Measurements from ENCODE around the gene PSMC3.
A peak's percentile ranks its signal among the peaks of the same experiment; 100 is the strongest.

The PSMC3 gene

GRCh38 chr11:47411884-47412746 is 14.1 kb downstream of the PSMC3 start:
- peak in 1 of 2 experiments; percentile 32 for DNase-seq

- no peak for DNase-seq
These were observed 15.6 kb downstream of the PSMC3 start for GRCh38 chr11:47410370-47411264.

GRCh38 chr11:47409440-47410369 is 16.5 kb downstream of the PSMC3 start:
- DNase-seq = no peak

DNA sequence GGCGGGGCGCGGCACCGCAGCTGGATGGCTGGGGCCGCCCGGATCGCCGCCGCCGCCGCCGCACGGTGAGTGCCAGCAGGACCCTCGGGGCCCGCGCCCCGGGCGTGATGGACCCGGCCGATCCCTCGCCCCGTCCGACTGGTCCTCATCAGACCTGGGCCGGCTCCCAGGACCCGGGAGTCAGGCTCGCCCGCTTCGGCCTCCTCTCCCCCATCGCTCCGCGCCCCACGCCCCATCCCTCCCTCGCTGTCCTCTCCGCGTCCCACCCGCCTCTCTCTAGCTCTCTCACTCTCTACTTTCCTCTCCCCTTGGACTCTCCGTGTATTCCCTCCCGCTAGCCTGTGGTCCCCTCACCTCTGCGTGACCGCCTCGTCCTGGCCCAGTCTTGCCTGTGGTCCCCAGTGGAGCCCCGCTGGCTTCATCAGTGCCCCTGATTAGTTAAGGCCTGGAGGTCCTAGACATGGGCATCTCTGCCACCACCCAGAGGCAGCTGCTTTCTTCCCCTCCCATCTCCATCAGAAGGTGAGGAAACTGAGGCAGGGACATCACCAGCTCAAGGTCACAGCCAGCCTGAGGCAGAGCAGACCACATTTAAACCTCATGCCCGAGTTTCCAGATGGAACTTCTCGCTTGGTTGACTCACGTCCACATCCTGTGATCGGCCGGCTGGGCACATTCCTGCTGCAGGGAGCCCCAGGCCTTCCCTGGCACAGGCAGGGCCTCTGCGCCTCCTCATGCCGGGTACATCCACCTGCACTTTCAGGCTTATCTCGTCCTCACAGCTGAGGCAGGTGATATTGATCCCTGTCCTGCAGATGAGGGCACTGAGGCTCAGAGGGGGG is 17.4 kb downstream of the PSMC3 start:
- peak; percentile 54 to 61 for DNase-seq

- peak; percentile 85 to 89 for DNase-seq
These were observed 18.3 kb downstream of the PSMC3 start, which contains the start of gene SLC39A13 for GRCh38 chr11:47407746-47408590. Gene SLC39A13 (plus strand): TSS chr11:47408590. CDS start chr11:47410095, 1,505 bp downstream.

GRCh38 chr11:47406896-47407745 is 19.1 kb downstream of the PSMC3 start:
- DNase-seq = no peak

DNA sequence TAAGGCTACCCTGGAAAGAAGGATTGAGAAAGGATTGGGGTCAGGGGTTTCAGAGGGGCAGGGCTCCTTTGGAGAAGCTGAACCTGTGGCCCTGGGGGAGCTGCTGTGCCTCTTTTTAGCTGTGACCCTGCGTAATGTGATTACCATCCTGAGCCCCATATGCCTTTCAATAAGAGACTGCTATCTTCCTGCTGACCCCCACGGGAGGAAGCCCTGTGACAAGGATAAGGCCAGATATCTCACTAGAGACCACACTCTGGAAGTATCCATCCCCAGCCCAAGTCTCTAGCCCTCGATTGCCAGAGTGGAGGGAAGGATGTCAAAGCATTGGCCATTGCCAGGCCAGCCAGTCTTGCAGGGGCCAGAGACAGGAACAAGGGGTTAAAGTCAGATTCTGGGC is 22.7 kb downstream of the PSMC3 start:
- no peak for DNase-seq

GRCh38 chr11:47403135-47403534 is 23.1 kb downstream of the PSMC3 start:
- DNase-seq = no peak

GRCh38 chr11:47400768-47401279 is 25.4 kb downstream of the PSMC3 start:
- DNase-seq = no peak

DNA sequence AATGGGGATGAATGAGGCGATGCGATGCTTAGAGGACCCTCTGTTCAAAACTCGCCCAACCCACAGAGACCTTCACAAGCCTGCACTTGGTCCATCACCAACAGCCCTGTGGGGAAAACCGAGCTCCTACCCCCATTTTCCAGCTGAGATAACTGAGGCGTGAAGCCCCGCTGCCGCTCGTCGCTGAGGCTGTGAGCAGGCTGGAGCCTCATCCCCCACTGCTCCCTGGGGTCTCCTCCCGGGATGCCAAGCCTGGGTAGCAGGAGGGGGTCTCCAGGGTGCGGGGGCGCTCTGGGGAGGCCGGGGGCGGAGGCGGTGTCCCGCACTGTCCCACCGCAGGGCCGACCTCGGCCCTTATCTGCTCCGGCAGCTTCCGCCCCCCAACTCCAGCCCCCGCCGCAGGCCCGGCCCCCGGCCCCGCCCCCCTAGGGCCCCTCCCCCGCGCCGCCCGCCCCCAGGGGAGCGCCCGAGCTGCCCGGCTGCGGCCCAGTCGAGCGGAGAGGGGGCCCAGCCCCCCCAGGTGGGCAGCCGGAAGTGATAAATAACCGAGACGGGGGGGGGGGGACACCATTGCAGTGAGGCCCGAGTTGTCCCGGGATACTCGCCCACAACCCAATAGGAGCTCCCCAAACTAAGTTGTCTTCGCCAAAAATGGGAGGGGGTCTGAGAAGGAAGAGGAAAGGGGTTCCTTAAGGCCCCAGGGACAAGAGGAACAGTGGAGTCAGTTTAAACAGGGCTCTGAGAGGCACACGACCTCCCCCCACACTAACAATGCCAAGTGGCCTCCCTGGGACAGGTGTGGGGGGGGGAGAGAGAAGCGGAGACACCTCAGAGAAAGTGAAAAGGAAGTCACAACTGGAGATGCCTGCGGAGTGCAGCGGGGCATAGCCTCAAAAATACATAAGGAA is 26.1 kb downstream of the PSMC3 start:
- no peak for DNase-seq

DNA sequence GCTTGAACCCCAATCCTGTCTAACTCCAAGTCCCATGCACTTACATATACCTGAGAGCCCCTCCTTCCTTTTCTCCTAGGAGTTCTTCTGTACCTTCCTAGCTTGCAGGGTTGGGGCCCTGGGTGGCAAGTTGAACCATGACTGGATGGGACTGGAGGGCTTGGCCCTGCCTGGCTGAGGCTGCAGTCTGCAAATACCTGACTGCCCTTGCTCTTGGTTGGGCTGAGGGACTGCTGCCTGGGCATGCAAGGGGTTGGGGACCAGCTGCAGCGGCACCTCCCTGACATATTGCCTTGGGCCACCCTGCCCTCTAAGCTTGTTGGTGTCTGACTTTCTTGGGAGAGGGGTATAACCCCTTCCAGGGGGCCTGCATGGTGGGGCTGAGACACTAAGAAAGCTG is 27.7 kb downstream of the PSMC3 start:
- DNase-seq = no peak

DNA sequence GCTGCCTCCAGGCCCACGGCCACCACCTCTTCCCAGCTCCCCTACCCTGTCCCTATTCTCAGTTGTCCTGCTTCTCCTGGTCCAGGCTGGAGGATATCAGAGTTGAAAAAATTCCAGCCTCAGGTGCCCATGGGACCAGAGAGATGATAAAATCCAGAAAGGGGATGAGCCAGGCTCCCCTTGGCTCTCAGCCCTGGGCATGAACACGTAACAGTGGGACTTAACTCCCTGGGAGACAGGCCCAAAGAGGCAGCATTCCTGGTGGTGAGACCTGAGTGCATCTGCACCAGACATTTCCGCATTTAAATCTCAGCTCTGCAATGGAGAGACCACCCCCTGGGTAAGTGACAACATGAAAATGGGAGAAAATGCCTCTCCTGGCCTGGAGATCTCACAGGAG is 28.2 kb downstream of the PSMC3 start:
- DNase-seq = no peak

DNA sequence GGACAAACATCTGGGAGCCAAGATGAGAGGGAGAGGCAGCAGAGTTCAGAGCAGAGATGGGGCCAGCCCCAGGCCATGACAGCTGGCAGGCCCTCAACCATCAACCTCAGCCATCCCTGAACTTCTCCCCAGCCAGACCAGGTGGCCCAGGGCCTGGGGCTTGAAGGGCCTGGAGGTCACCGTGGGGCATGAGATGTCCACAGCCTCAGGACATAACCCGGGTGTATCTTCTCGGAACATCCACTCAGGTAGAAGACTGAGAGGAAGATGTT is 30.3 kb downstream of the PSMC3 start:
- DNase-seq = no peak

DNA sequence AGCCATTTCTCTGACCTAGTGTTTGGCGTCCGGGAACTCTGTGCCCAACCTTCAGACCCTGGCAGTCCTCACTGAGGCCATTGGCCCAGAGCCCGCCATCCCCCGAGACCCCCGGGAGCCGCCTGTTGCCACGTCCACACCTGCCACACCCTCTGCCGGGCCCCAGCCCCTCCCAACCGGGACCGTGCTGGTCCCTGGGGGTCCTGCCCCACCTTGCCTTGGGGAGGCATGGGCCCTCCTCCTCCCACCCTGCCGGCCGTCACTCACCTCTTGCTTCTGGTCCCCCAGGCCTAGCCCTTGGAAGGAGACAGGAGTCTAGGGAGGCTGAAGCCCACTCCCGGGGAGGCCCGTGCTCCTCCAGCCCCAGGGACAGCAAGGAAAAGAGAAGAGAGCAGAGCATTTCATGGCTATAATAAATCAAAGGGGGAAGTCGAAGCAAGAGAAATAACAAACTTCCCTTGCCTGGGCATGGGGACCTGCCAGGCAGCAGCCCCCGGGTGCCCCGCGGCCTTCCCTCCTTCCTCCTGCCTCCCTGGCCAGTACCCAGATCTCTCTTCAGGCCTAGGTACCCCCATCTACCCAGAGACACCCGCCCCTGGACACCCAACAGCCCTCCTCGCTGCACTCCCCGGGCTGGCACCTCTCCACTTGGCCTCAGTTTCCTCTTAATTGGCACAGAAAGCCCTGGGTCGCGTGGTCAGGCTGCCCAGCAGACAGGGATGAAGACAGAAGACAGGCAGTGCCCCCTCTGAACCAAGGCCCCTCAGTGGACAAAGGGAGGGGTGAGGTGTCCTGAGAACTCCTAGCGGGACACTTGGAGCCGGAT is 30.8 kb downstream of the PSMC3 start:
- DNase-seq = no peak

DNA sequence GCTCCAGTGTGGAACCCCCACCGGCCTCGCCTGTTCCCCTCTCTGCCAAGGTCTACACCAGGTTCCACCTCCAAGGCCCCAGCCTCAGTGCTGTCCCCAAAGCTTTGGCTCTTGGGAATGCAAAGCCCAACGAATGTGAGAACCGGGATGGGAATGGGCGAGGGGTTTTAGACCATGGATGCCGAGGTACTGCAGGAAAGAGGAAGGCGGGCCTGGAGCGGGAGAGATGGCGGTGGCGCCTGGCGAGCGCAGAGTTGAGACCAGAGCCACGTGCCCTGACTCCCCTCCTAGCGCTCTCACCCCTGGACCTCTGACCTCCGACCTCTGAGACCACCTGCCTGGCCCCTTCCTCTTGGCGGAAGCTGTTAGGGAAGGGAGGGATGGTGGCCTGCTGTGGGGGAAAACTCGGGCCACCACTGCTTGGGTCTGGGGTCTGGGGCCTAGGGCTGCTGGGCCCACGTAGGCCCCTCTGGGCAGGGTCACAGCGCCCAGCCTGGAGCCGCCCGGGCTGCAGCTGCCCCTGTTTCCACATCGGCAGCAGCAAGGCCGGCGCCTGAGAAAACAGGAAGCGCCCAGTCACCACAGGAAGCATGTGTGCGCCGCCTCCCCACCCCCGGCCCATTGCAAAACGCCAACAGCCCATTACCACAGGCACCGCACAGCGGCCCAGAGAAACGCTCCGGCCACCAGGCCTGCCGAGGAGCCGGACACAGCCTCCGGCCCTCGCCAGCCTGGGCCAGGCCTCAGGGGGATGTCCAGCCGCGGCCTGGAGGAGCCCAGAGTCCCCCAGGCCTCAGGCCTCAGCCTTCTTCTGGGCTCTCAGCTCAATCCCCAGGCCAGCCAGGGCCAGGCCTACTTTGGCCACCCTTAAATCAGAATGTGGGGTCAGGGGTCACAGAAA is 31.7 kb downstream of the PSMC3 start:
- DNase-seq = no peak

DNA sequence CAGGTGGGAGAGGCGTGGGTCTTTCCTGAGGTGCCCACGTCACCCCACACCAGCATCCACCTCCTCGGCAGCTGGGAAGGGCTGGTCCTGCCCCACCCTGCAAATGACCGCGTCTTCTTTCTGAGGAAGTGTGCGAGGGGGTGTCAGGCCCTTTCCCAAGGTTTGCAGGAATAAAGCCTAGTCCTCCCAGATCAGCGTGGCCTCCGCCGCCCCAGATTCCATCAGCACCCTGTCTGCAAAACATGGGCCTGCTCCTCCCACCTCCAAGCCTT is 32.3 kb downstream of the PSMC3 start:
- DNase-seq = no peak
